Stimulated activated naive CD8-positive, alpha-beta T cell treated with anti-CD3 and anti-CD28 coated beads, Interleukin-15, Interleukin-2, amounts not matched to agents 100 U/mL and 50 U/mL, for 24 hours (primary cell): ENCODE measurements around the gene S1PR5.

Experiments
- ATAC-seq: fragments of 150-1000 bp; cut with Tn5 transposase; one replicate; pipeline ENCODE4 v1.10.0; 2021
- DNase-seq: peaks from one replicate; pipeline ENCODE4 v3.0.0; 2021

The S1PR5 gene

DNA sequence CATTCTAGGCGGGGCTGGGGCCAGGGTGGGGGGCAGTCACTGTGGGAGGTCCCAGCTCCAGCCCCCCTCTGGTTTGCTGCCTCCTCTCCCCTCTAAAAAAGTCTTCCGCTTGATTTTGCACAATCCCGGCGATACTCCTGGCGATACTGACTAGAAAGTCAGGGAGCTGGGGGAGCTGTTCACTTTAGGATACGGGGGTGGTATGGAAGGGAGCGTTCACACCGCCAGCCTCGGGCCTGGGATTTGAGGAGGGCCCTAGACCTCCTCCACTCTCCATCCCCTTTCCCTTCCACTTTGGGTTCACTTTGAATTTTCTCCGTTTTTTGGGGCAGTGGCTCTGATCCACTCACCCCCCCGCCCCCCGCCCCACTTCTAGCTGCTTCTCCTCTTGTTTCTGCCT, 49.1 kb downstream of the S1PR5 start:
- ATAC-seq (no peak), DNase-seq (no peak)

DNA sequence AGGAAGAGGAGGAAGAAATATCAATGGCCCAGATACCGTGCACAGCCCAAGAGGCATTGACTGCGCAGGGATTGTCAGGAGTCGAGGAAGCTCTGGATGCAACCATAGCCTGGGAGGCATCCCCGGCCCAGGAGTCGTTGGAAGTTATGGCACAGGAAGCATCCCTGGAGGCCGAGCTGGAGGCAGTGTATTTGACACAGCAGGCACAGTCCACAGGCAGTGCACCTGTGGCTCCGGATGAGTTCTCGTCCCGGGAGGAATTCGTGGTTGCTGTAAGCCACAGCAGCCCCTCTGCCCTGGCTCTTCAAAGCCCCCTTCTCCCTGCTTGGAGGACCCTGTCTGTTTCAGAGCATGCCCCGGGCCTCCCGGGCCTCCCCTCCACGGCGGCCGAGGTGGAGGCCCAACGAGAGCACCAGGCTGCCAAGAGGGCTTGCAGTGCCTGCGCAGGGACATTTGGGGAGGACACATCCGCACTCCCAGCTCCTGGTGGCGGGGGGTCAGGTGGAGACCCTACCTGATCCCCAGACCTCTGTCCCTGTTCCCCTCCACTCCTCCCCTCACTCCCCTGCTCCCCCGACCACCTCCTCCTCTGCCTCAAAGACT, 50.0 kb downstream of the S1PR5 start:
- no peak for ATAC-seq
- DNase-seq = no peak

DNA sequence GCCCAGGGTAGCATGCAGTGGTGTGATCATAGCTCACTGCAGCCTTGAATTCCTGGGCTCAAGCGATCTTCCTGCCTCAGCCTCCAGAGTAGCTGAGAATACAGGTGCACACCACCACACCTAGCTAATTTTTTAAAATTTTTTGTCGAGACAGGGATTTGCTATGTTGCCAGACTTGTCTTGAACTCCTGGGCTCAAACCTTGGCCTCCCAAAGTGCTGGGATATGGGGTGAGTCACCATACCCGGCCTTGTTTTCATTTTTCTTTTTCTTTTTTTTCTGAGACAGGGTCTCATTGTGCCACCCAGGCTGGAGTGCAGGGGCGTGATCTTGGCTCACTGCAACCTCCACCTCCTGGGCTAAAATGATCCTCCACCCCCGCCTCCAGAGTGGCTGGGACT, 52.8 kb downstream of the S1PR5 start:
- ATAC-seq = no peak
- DNase-seq = no peak
